ENCODE results near the gene CREG2.

- TF ChIP-seq PATZ1 (CRISPR knock-in tag; IDR thresholded peaks at IDR 0.05; ENCODE audit: borderline replicate concordance) (no peak), CSDC2 (CRISPR knock-in tag; IDR thresholded peaks at IDR 0.05) (no peak), ESRRG (CRISPR knock-in tag; IDR thresholded peaks at IDR 0.05) (no peak), PPARA (CRISPR knock-in tag; IDR thresholded peaks at IDR 0.05; ENCODE audit: borderline replicate concordance) (no peak), RARB (CRISPR knock-in tag; IDR thresholded peaks at IDR 0.05) (no peak), TSHZ2 (CRISPR knock-in tag; IDR thresholded peaks at IDR 0.05) (no peak), ISL1 (CRISPR knock-in tag; IDR thresholded peaks at IDR 0.05) (no peak), SNAI2 (CRISPR knock-in tag; IDR thresholded peaks at IDR 0.05) (no peak), OSR1 (CRISPR knock-in tag; IDR thresholded peaks at IDR 0.05) (no peak), ARNTL (CRISPR knock-in tag; IDR thresholded peaks at IDR 0.05; ENCODE audit: borderline replicate concordance, low read depth) (no peak), ZNF70 (CRISPR knock-in tag; IDR thresholded peaks at IDR 0.05) (no peak)
- TF ChIP-seq, protein P1, sequence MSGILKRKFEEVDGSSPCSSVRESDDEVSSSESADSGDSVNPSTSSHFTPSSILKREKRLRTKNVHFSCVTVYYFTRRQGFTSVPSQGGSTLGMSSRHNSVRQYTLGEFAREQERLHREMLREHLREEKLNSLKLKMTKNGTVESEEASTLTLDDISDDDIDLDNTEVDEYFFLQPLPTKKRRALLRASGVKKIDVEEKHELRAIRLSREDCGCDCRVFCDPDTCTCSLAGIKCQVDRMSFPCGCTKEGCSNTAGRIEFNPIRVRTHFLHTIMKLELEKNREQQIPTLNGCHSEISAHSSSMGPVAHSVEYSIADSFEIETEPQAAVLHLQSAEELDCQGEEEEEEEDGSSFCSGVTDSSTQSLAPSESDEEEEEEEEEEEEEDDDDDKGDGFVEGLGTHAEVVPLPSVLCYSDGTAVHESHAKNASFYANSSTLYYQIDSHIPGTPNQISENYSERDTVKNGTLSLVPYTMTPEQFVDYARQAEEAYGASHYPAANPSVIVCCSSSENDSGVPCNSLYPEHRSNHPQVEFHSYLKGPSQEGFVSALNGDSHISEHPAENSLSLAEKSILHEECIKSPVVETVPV (CRISPR knock-in tag; IDR thresholded peaks at IDR 0.05) = no peak
- TF ChIP-seq, protein P2, sequence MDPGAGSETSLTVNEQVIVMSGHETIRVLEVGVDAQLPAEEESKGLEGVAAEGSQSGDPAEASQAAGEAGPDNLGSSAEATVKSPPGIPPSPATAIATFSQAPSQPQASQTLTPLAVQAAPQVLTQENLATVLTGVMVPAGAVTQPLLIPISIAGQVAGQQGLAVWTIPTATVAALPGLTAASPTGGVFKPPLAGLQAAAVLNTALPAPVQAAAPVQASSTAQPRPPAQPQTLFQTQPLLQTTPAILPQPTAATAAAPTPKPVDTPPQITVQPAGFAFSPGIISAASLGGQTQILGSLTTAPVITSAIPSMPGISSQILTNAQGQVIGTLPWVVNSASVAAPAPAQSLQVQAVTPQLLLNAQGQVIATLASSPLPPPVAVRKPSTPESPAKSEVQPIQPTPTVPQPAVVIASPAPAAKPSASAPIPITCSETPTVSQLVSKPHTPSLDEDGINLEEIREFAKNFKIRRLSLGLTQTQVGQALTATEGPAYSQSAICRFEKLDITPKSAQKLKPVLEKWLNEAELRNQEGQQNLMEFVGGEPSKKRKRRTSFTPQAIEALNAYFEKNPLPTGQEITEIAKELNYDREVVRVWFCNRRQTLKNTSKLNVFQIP (CRISPR knock-in tag; IDR thresholded peaks at IDR 0.05; ENCODE audit: borderline replicate concordance, low read depth) = no peak
Observed at GRCh38 chr2:101308432-101309210, 78.7 kb downstream of the CREG2 start, which contains the start of gene RNF149.

Measured in SK-N-SH treated with all-trans-retinoic acid at 6 μM for 48 hours (cell line).